ENCODE measurements around the gene GPATCH2L.

Gene GPATCH2L

DNA sequence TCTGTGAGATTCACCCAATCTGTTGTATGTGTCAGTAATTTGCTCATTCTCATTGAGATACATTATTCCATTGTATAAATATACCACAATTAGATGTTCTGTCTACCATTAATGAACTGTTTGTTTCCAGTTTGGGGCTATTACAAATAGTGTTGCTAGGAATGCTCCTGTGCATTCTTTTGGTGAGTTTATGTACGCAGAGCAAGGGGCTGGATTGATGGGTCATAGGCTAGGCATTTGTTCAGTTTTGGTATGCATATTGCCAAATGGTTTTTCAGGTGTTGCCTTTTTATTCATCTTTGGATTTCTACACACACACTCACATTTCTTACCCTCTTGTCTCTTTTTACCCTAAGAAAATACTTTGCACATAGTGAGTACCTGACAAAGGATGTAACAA, 93.4 kb downstream of the GPATCH2L start:
- H3K36me3 Mint-ChIP-seq, result peaks cover 14% of the 10 kb centered on the region
- H3K4me3 Mint-ChIP-seq, result no peak overlapping the region
- H3K27ac Mint-ChIP-seq, result no peak overlapping the region
- H3K4me1 Mint-ChIP-seq (ENCODE audit: low read depth), result no peaks in the 10 kb centered on the region
- peaks cover 27% of the 10 kb centered on the region for H3K9me3 Mint-ChIP-seq (ENCODE audit: low read depth)
- H3K27me3 Mint-ChIP-seq, result peaks cover 6% of the 10 kb centered on the region

GRCh38 chr14:76250302-76250701, 98.6 kb downstream of the GPATCH2L start:
- no peaks in the 10 kb centered on the region for H3K27me3 Mint-ChIP-seq
- no peaks in the 10 kb centered on the region for H3K9me3 Mint-ChIP-seq (ENCODE audit: low read depth)
- no peak overlapping the region for H3K27ac Mint-ChIP-seq
- H3K36me3 Mint-ChIP-seq, result no peaks in the 10 kb centered on the region
- H3K4me1 Mint-ChIP-seq (ENCODE audit: low read depth), result no peaks in the 10 kb centered on the region
- no peak overlapping the region for H3K4me3 Mint-ChIP-seq

- H3K36me3 Mint-ChIP-seq, result no peaks in the 10 kb centered on the region
- H3K4me1 Mint-ChIP-seq (ENCODE audit: low read depth), result no peaks in the 10 kb centered on the region
- no peak overlapping the region for H3K4me3 Mint-ChIP-seq
- H3K27me3 Mint-ChIP-seq, result no peaks in the 10 kb centered on the region
- H3K9me3 Mint-ChIP-seq (ENCODE audit: low read depth), result no peaks in the 10 kb centered on the region
- no peak overlapping the region for H3K27ac Mint-ChIP-seq
These were observed 100.7 kb downstream of the GPATCH2L start for GRCh38 chr14:76252471-76252870.

DNA sequence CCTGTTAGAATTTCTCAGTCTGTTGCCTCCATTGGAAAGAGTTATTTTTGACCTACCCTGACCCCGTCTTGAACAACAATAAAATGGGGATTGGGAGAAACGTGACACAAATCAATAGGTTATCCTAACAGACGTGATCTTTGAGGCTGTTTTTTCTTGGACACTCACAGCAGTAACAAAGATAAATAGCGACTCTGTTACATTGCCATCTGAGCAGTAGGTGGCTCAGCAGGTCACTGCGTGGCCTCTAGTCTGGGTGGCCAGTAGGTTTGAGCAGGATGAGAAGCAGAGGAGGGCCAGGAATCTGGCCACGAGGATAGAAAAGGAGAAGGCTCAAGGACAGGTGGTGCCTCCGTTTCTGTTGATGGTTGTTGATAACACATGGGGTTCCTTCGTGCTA, 101.4 kb downstream of the GPATCH2L start:
- no peaks in the 10 kb centered on the region for H3K9me3 Mint-ChIP-seq (ENCODE audit: low read depth)
- H3K36me3 Mint-ChIP-seq, result no peaks in the 10 kb centered on the region
- H3K4me1 Mint-ChIP-seq (ENCODE audit: low read depth), result no peaks in the 10 kb centered on the region
- H3K4me3 Mint-ChIP-seq, result no peak overlapping the region
- no peak overlapping the region for H3K27ac Mint-ChIP-seq
- H3K27me3 Mint-ChIP-seq, result no peaks in the 10 kb centered on the region

GRCh38 chr14:76256545-76256944, 104.8 kb downstream of the GPATCH2L start:
- no peak overlapping the region for H3K27ac Mint-ChIP-seq
- no peaks in the 10 kb centered on the region for H3K9me3 Mint-ChIP-seq (ENCODE audit: low read depth)
- H3K4me1 Mint-ChIP-seq (ENCODE audit: low read depth), result no peaks in the 10 kb centered on the region
- H3K36me3 Mint-ChIP-seq, result no peaks in the 10 kb centered on the region
- H3K27me3 Mint-ChIP-seq, result no peaks in the 10 kb centered on the region
- H3K4me3 Mint-ChIP-seq, result no peak overlapping the region

GRCh38 chr14:76257111-76257803, 105.5 kb downstream of the GPATCH2L start:
- Mint-ChIP-seq H3K9me3 (ENCODE audit: low read depth) (no peaks in the 10 kb centered on the region), H3K27ac (no peak overlapping the region), H3K36me3 (no peaks in the 10 kb centered on the region), H3K27me3 (no peaks in the 10 kb centered on the region), H3K4me3 (no peak overlapping the region), H3K4me1 (ENCODE audit: low read depth) (no peaks in the 10 kb centered on the region)

- Mint-ChIP-seq H3K36me3 (no peaks in the 10 kb centered on the region), H3K4me3 (no peak overlapping the region), H3K27me3 (no peaks in the 10 kb centered on the region), H3K4me1 (ENCODE audit: low read depth) (no peaks in the 10 kb centered on the region), H3K9me3 (ENCODE audit: low read depth) (no peaks in the 10 kb centered on the region), H3K27ac (no peak overlapping the region)
These were observed 106.2 kb downstream of the GPATCH2L start for GRCh38 chr14:76257842-76258397.

DNA sequence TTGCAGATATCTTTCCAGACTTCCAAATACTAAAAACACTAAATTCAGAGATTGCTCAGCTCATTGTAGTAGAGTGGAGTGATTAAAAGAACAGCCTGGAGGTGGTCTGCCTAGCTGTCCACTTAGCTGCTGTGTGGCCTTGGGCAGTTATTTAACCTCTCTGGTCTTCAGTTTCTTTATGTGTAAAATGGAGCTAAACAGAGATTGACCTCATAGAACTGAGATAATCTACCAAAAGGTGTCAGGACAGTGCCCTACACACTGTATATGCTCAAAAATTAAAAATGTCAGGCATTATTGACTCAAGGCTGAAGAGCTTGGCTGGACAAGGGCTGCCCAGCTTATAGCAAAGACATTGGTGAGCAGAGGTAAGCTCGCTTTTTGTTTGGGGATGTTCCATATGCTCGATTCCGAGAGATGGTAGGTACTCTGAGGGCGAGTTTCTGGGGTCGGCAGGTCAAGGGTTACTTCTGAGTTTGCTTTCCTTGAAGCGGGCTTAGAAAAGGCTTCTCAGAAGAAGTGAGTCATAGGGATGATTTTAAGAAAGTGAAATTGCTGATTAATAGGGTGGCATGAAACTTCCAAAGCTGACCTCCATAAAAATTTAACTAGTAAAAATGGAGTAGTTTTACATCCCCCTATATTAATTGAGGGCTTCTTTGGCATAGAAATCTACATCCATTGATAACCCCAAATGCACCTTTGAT, 107.5 kb downstream of the GPATCH2L start:
- Mint-ChIP-seq H3K36me3 (peaks cover 4% of the 10 kb centered on the region), H3K4me1 (ENCODE audit: low read depth) (no peaks in the 10 kb centered on the region), H3K4me3 (no peak overlapping the region), H3K27ac (no peak overlapping the region), H3K9me3 (ENCODE audit: low read depth) (no peaks in the 10 kb centered on the region), H3K27me3 (peaks cover 6% of the 10 kb centered on the region)

DNA sequence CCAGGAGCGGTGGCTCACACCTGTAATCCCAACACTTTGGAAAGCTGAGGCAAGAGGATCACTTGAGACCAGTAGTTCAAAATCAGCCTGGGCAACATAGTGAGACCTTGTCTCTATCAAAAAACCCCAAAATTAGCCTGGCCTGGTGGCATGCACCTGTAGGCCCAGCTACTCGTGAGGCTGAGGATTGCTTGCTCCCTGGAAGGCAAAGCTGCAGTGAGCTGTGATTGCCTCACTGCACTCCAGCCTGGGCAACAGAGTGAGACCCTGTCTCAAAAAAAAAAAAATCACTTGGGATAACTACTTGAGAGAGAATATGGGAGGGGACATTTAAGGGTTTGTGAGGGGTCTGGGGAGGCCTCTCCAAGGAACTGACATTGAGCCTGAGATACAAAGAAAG, 109.0 kb downstream of the GPATCH2L start:
- Mint-ChIP-seq H3K27ac (no peak overlapping the region), H3K27me3 (peaks cover 12% of the 10 kb centered on the region), H3K4me1 (ENCODE audit: low read depth) (no peaks in the 10 kb centered on the region), H3K4me3 (no peak overlapping the region), H3K36me3 (peaks cover 4% of the 10 kb centered on the region), H3K9me3 (ENCODE audit: low read depth) (no peaks in the 10 kb centered on the region)

GRCh38 chr14:76261371-76261811, 109.7 kb downstream of the GPATCH2L start:
- Mint-ChIP-seq H3K4me3 (no peak overlapping the region), H3K27me3 (peaks cover 18% of the 10 kb centered on the region), H3K36me3 (peaks cover 4% of the 10 kb centered on the region), H3K27ac (no peak overlapping the region), H3K4me1 (ENCODE audit: low read depth) (no peaks in the 10 kb centered on the region), H3K9me3 (ENCODE audit: low read depth) (no peaks in the 10 kb centered on the region)

- Mint-ChIP-seq H3K36me3 (peaks cover 4% of the 10 kb centered on the region), H3K4me3 (no peak overlapping the region), H3K4me1 (ENCODE audit: low read depth) (peaks cover 2% of the 10 kb centered on the region), H3K27ac (no peak overlapping the region), H3K9me3 (ENCODE audit: low read depth) (no peaks in the 10 kb centered on the region), H3K27me3 (peaks cover 20% of the 10 kb centered on the region)
These were observed 110.9 kb downstream of the GPATCH2L start for GRCh38 chr14:76262641-76263040.

All from activated naive CD8-positive, alpha-beta T cell (primary cell).